ENCODE measurements around the gene SYT2.

- no peak for TF ChIP-seq PATZ1 (CRISPR knock-in tag; IDR thresholded peaks at IDR 0.05; ENCODE audit: borderline replicate concordance)
- TF ChIP-seq PPARA (CRISPR knock-in tag; IDR thresholded peaks at IDR 0.05; ENCODE audit: borderline replicate concordance) = no peak
- no peak for TF ChIP-seq GLIS3 (CRISPR knock-in tag; IDR thresholded peaks at IDR 0.05)
- no peak for TF ChIP-seq TOX (CRISPR knock-in tag; IDR thresholded peaks at IDR 0.05; ENCODE audit: borderline replicate concordance)
- no peak for TF ChIP-seq CSDC2 (CRISPR knock-in tag; IDR thresholded peaks at IDR 0.05)
- no peak for TF ChIP-seq ESRRG (CRISPR knock-in tag; IDR thresholded peaks at IDR 0.05)
These were observed 56.2 kb downstream of the SYT2 start for GRCh38 chr1:202654079-202654478.

All from SK-N-SH treated with all-trans-retinoic acid at 6 μM for 48 hours (cell line).